ENCODE measurements around the gene PCDHB14.
"Not testable (repeated sequence)": the region's sequence is repeated elsewhere in the genome, so short reads cannot be mapped to it uniquely, and the experiment has no call there.

PCDHB14 gene

DNA sequence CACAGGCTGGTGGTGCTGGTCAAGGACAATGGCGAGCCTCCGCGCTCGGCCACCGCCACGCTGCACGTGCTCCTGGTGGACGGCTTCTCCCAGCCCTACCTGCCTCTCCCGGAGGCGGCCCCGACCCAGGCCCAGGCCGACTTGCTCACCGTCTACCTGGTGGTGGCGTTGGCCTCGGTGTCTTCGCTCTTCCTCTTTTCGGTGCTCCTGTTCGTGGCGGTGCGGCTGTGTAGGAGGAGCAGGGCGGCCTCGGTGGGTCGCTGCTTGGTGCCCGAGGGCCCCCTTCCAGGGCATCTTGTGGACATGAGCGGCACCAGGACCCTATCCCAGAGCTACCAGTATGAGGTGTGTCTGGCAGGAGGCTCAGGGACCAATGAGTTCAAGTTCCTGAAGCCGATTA is 7.1 kb upstream of the PCDHB14 start:
- H3K36me3 Mint-ChIP-seq (ENCODE audit: insufficient read depth); H3K4me1 Mint-ChIP-seq; ATAC-seq (replicated peaks; ENCODE audit: extremely low read depth, poor library complexity, severe bottlenecking); H3K4me3 Mint-ChIP-seq; H3K9me3 Mint-ChIP-seq; H3K27ac Mint-ChIP-seq (ENCODE audit: low read depth); DNase-seq (ENCODE audit: low spot score in 2 of 2): not testable (repeated sequence)
- H3K27me3 Mint-ChIP-seq = peaks cover 45% of the 10 kb centered on the region

DNA sequence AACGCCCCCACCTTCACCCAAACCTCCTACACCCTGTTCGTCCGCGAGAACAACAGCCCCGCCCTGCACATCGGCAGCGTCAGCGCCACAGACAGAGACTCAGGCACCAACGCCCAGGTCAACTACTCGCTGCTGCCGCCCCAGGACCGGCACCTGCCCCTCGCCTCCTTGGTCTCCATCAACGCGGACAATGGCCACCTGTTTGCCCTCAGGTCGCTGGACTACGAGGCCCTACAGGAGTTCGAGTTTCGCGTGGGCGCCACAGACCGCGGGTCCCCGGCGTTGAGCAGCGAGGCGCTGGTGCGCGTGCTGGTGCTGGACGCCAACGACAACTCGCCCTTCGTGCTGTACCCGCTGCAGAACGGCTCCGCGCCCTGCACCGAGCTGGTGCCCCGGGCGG is 1.7 kb downstream of the PCDHB14 start:
- H3K9me3 Mint-ChIP-seq; H3K27ac Mint-ChIP-seq (ENCODE audit: low read depth); H3K4me1 Mint-ChIP-seq; DNase-seq (ENCODE audit: low spot score in 2 of 2); H3K36me3 Mint-ChIP-seq (ENCODE audit: insufficient read depth); ATAC-seq (replicated peaks; ENCODE audit: extremely low read depth, poor library complexity, severe bottlenecking); H3K4me3 Mint-ChIP-seq: not testable (repeated sequence)
- H3K27me3 Mint-ChIP-seq = peaks cover 45% of the 10 kb centered on the region

DNA sequence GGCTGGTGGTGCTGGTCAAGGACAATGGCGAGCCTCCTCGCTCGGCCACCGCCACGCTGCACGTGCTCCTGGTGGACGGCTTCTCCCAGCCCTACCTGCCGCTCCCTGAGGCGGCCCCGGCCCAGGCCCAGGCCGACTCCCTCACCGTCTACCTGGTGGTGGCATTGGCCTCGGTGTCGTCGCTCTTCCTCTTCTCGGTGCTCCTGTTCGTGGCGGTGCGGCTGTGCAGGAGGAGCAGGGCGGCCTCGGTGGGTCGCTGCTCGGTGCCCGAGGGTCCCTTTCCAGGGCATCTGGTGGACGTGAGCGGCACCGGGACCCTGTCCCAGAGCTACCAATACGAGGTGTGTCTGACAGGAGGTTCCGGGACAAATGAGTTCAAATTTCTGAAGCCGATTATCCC is 2.3 kb downstream of the PCDHB14 start:
- H3K9me3 Mint-ChIP-seq; H3K27ac Mint-ChIP-seq (ENCODE audit: low read depth); H3K4me1 Mint-ChIP-seq; H3K36me3 Mint-ChIP-seq (ENCODE audit: insufficient read depth); H3K4me3 Mint-ChIP-seq; DNase-seq (ENCODE audit: low spot score in 2 of 2); ATAC-seq (replicated peaks; ENCODE audit: extremely low read depth, poor library complexity, severe bottlenecking): not testable (repeated sequence)
- H3K27me3 Mint-ChIP-seq = peaks cover 40% of the 10 kb centered on the region

DNA sequence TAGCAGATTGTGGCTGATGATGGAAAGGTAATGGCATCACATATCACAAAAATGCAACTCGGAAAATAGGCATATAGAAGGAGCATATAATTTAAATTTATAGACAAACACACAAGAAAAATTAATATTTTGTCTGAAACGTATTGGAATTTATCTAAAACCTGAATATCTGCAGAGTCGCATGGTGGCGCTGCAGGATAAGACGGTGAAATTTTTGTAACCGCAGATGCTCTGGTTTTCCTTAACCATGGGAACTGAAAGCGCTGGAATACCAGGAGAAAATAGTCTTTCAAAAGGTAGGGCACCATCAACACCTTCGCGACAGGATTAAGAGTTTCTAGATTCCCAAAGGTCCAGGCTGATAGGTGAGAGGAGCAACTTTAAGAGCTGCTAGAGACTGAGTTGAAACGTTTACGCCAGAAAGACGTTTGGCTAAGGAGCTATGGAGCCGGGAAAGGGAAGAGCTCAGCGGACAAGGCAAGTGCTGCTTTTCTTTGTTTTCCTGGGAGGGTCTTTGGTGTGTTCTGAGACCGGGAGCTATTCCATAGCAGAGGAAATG is 11.0 kb downstream of the PCDHB14 start:
- no peak overlapping the region for H3K27ac Mint-ChIP-seq (ENCODE audit: low read depth)
- no peak for ATAC-seq (replicated peaks; ENCODE audit: extremely low read depth, poor library complexity, severe bottlenecking)
- H3K4me3 Mint-ChIP-seq = no peak overlapping the region
- peaks cover 34% of the 10 kb centered on the region for H3K27me3 Mint-ChIP-seq
- peaks cover 17% of the 10 kb centered on the region for H3K9me3 Mint-ChIP-seq
- no peaks in the 10 kb centered on the region for H3K4me1 Mint-ChIP-seq
- DNase-seq (ENCODE audit: low spot score in 2 of 2) = no peak
- peaks cover 1% of the 10 kb centered on the region for H3K36me3 Mint-ChIP-seq (ENCODE audit: insufficient read depth)

DNA sequence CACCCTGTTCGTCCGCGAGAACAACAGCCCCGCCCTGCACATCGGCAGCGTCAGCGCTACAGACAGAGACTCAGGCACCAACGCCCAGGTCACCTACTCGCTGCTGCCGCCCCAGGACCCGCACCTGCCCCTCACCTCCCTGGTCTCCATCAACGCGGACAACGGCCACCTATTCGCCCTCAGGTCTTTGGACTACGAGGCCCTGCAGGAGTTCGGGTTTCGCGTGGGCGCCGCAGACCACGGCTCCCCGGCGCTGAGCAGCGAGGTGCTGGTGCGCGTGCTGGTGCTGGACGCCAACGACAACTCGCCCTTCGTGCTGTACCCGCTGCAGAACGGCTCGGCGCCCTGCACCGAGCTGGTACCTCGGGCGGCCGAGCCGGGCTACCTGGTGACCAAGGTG is 12.8 kb downstream of the PCDHB14 start:
- not testable (repeated sequence) for H3K36me3 Mint-ChIP-seq (ENCODE audit: insufficient read depth); H3K27ac Mint-ChIP-seq (ENCODE audit: low read depth); H3K4me3 Mint-ChIP-seq; ATAC-seq (replicated peaks; ENCODE audit: extremely low read depth, poor library complexity, severe bottlenecking); DNase-seq (ENCODE audit: low spot score in 2 of 2); H3K4me1 Mint-ChIP-seq
- Mint-ChIP-seq H3K27me3 (peaks cover 50% of the 10 kb centered on the region), H3K9me3 (peaks cover 24% of the 10 kb centered on the region)

DNA sequence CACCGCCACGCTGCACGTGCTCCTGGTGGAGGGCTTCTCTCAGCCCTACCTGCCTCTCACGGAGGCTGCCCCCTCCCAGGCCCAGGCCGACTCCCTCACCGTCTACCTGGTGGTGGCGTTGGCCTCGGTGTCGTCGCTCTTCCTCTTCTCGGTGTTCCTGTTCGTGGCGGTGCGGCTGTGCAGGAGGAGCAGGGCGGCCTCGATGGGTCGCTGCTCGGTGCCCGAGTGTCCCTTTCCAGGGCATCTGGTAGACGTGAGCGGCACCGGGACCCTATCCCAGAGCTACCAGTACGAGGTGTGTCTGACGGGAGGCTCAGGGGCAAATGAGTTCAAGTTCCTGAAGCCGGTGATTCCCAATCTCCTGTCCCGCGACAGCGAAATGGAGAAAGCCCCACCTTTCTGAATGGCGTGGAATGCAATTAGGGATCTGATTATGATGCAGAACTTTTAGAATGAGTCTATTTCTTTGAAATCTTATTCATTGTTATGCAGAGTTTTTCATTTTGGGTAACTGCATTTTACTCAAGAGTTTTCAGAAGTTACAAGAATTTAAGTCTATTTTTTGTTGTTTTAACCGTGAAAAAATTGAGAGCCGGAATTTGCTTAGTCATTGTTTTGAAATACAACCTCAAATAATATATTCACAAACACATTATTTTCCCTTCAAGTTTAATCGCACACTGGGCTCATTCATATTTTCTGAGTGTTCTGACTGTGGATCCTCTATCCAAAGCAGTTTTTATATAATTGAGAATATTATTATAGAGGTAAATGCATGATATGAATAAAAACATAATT is 13.6 kb downstream of the PCDHB14 start:
- DNase-seq (ENCODE audit: low spot score in 2 of 2) (no peak), ATAC-seq (replicated peaks; ENCODE audit: extremely low read depth, poor library complexity, severe bottlenecking) (no peak)
- H3K4me3 Mint-ChIP-seq = no peak overlapping the region
- peaks cover 24% of the 10 kb centered on the region for H3K9me3 Mint-ChIP-seq
- H3K27me3 Mint-ChIP-seq = peaks cover 51% of the 10 kb centered on the region
- no peaks in the 10 kb centered on the region for H3K4me1 Mint-ChIP-seq
- peaks cover 1% of the 10 kb centered on the region for H3K36me3 Mint-ChIP-seq (ENCODE audit: insufficient read depth)
- H3K27ac Mint-ChIP-seq (ENCODE audit: low read depth) = no peak overlapping the region

DNA sequence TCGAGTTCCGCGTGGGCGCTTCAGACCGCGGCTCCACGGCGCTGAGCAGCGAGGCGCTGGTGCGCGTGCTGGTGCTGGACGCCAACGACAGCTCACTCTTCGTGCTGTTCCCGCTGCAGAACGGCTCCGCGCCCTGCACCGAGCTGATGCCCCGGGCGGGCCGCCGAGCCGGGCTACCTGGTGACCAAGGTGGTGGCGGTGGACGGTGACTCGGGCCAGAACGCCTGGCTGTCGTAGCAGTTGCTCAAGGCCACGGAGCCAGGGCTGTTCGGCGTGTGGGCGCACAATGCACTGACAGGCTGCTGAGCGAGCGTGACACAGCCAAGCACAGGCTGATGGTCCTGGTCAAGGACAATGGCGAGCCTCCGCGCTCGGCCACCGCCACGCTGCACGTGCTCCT is 18.4 kb downstream of the PCDHB14 start:
- peaks cover 19% of the 10 kb centered on the region for H3K9me3 Mint-ChIP-seq
- ATAC-seq (replicated peaks; ENCODE audit: extremely low read depth, poor library complexity, severe bottlenecking) = no peak

DNA sequence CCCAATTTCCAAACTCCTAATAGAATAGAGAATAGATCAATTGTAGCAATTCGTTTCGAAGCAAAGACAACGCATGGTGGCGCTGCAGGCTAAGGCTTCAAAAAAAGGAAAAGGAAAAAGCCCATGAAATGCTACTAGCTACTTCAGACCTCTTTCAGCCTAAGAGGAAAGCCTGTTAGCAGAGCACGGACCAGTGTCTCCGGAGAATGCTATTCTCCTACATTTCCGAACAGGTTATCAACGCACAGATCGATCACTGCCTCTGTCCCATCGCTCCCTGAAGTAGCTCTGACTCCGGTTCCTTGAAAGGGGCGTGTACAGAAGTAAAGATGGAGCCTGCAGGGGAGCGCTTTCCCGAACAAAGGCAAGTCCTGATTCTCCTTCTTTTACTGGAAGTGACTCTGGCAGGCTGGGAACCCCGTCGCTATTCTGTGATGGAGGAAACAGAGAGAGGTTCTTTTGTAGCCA is 22.1 kb downstream of the PCDHB14 start, which contains the start of gene PCDHB15:
Gene PCDHB15, plus strand, starts transcription at position 146 of the 468 bp plus-strand sequence. Its CDS starts 184 bp downstream, at position 330.
- Mint-ChIP-seq H3K36me3 (ENCODE audit: insufficient read depth) (no peaks in the 10 kb centered on the region), H3K27me3 (peaks cover 35% of the 10 kb centered on the region), H3K9me3 (peaks cover 20% of the 10 kb centered on the region), H3K4me1 (no peaks in the 10 kb centered on the region), H3K4me3 (peak within 1 kb of the TSS; percentile 23), H3K27ac (ENCODE audit: low read depth) (no peak within 1 kb of the TSS)
- DNase-seq (ENCODE audit: low spot score in 2 of 2) = no peak
- ATAC-seq (replicated peaks; ENCODE audit: extremely low read depth, poor library complexity, severe bottlenecking) = no peak

More for the DNA sequence above, 18.4 kb downstream of the PCDHB14 start:
- H3K27ac Mint-ChIP-seq (ENCODE audit: low read depth) = no peak overlapping the region
- peaks cover 57% of the 10 kb centered on the region for H3K27me3 Mint-ChIP-seq
- DNase-seq (ENCODE audit: low spot score in 2 of 2) = no peak
- no peaks in the 10 kb centered on the region for H3K36me3 Mint-ChIP-seq (ENCODE audit: insufficient read depth)
- no peaks in the 10 kb centered on the region for H3K4me1 Mint-ChIP-seq
- no peak overlapping the region for H3K4me3 Mint-ChIP-seq

DNA sequence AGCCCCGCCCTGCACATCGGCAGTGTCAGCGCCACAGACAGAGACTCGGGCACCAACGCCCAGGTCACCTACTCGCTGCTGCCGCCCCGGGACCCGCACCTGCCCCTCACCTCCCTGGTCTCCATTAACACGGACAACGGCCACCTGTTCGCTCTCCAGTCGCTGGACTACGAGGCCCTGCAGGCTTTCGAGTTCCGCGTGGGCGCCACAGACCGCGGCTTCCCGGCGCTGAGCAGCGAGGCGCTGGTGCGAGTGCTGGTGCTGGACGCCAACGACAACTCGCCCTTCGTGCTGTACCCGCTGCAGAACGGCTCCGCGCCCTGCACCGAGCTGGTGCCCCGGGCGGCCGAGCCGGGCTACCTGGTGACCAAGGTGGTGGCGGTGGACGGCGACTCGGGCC is 23.8 kb downstream of the PCDHB14 start:
- Mint-ChIP-seq H3K9me3 (peaks cover 20% of the 10 kb centered on the region), H3K27me3 (peaks cover 27% of the 10 kb centered on the region)
- not testable (repeated sequence) for H3K36me3 Mint-ChIP-seq (ENCODE audit: insufficient read depth); H3K4me1 Mint-ChIP-seq; H3K4me3 Mint-ChIP-seq; ATAC-seq (replicated peaks; ENCODE audit: extremely low read depth, poor library complexity, severe bottlenecking); H3K27ac Mint-ChIP-seq (ENCODE audit: low read depth); DNase-seq (ENCODE audit: low spot score in 2 of 2)

DNA sequence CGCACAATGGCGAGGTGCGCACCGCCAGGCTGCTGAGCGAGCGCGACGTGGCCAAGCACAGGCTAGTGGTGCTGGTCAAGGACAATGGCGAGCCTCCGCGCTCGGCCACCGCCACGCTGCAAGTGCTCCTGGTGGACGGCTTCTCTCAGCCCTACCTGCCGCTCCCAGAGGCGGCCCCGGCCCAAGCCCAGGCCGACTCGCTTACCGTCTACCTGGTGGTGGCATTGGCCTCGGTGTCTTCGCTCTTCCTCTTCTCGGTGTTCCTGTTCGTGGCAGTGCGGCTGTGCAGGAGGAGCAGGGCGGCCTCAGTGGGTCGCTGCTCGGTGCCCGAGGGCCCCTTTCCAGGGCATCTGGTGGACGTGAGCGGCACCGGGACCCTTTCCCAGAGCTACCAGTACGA is 24.3 kb downstream of the PCDHB14 start:
- not testable (repeated sequence) for H3K4me1 Mint-ChIP-seq; H3K36me3 Mint-ChIP-seq (ENCODE audit: insufficient read depth); DNase-seq (ENCODE audit: low spot score in 2 of 2); H3K4me3 Mint-ChIP-seq; ATAC-seq (replicated peaks; ENCODE audit: extremely low read depth, poor library complexity, severe bottlenecking); H3K27ac Mint-ChIP-seq (ENCODE audit: low read depth)
- peaks cover 20% of the 10 kb centered on the region for H3K9me3 Mint-ChIP-seq
- H3K27me3 Mint-ChIP-seq = peaks cover 27% of the 10 kb centered on the region

DNA sequence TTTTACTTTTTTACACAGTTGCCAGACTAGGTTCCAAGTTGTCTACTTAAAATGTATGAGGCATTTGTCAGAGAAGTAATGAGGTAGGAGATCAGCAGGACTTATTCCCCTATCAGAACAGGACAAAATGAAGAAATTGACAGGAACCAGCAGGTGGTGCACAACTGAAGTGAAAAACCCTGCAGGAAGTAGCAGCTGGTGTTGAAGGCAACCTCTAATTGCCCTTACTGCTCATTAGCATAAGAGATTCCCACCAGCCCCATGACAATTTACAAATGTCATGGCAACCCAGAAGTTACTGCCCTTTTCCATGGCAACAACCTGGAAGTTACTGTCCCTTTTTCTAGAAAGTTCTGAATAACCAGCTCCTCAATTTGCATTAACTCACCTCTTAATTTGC is 27.4 kb downstream of the PCDHB14 start:
- H3K36me3 Mint-ChIP-seq (ENCODE audit: insufficient read depth) = no peaks in the 10 kb centered on the region
- ATAC-seq (replicated peaks; ENCODE audit: extremely low read depth, poor library complexity, severe bottlenecking) (no peak), DNase-seq (ENCODE audit: low spot score in 2 of 2) (no peak)
- peaks cover 27% of the 10 kb centered on the region for H3K9me3 Mint-ChIP-seq
- no peaks in the 10 kb centered on the region for H3K4me1 Mint-ChIP-seq
- H3K27me3 Mint-ChIP-seq = no peaks in the 10 kb centered on the region
- H3K27ac Mint-ChIP-seq (ENCODE audit: low read depth) = no peak overlapping the region
- H3K4me3 Mint-ChIP-seq = no peak overlapping the region

DNA sequence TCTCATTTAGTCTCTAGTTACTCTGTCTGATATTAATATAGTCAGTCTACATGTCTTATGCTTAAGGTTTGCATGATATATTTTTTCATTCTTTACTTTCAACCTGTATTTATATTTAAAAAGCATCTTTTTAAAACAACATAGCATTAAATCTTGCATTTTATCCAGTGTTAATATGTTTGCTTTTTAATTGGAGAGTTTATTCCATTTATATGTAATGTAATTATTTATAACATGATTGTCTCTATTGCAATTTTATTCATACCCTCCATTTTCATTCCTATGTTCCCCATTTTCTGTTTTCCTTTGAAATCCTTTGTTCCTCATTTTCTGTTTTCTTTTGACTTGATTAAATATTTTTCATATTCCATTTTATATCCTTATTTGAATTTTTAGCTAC is 35.3 kb downstream of the PCDHB14 start:
- DNase-seq (ENCODE audit: low spot score in 2 of 2) (no peak), ATAC-seq (replicated peaks; ENCODE audit: extremely low read depth, poor library complexity, severe bottlenecking) (no peak)
- Mint-ChIP-seq H3K27me3 (no peaks in the 10 kb centered on the region), H3K36me3 (ENCODE audit: insufficient read depth) (no peaks in the 10 kb centered on the region), H3K27ac (ENCODE audit: low read depth) (no peak overlapping the region), H3K9me3 (peaks cover 17% of the 10 kb centered on the region), H3K4me3 (no peak overlapping the region), H3K4me1 (no peaks in the 10 kb centered on the region)

DNA sequence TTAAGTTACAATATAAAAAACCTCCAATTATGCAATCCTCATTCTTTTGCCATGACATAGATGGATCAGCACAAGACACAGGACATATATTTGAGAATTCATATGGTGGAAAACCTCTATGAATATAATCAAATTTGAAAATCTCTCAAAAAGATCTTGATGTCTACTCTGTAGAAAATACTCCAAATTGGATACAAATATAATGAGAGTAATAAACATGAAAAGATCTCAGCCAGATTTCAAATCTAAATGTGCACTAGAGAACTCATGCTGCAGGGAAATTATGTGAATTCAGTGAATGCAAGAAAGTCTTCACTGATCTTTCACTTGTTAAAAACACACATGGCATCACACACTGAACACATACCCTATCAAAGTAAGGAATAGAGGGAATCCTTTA is 35.8 kb downstream of the PCDHB14 start:
- H3K4me1 Mint-ChIP-seq = no peaks in the 10 kb centered on the region
- H3K9me3 Mint-ChIP-seq = peaks cover 21% of the 10 kb centered on the region
- H3K36me3 Mint-ChIP-seq (ENCODE audit: insufficient read depth) = no peaks in the 10 kb centered on the region
- DNase-seq (ENCODE audit: low spot score in 2 of 2) = no peak
- no peaks in the 10 kb centered on the region for H3K27me3 Mint-ChIP-seq
- no peak for ATAC-seq (replicated peaks; ENCODE audit: extremely low read depth, poor library complexity, severe bottlenecking)
- H3K4me3 Mint-ChIP-seq = no peak overlapping the region
- H3K27ac Mint-ChIP-seq (ENCODE audit: low read depth) = no peak overlapping the region

All from central memory CD8-positive, alpha-beta T cell (primary cell).